ENCODE results near the gene CPN2. TPM values are rescaled to one million over a fixed set of nuclear protein-coding genes. Genes with fewer than 3 reads are reported as not detected.
A peak's percentile ranks its signal among the peaks of the same experiment; 100 is the strongest.

The CPN2 gene
- polyA plus RNA-seq, 2 of the 4 experiments (the other 2 are of a cell fraction): not detected

- CTCF ChIA-PET: interaction anchor here (0.6 to 5.6 kb wide), 28 partner anchors 10 to 568 kb away, joined by 3 to 74 read pairs (median 4); partner anchors contain the start of genes GP5 and LSG1
- DNase-seq (ENCODE audit: low read depth in 1 of 2, low spot score in 1 of 2) (peak; percentile 47 to 82), FAIRE-seq (no peak), ATAC-seq (peak; percentile 87 to 97)
- 1% methylated on average over 25 of the region's 69 CpGs for WGBS (ENCODE audit: missing lambda C conversion rate)
- Histone ChIP-seq H3K4me2 (peak overlapping the region; percentile 82), H3K4me3 (peak overlapping the region; percentile 45), H3K9me3 (no peaks in the 10 kb centered on the region), H3K27ac (peak overlapping the region; percentile 69 to 93), H3K4me1 (peaks cover 25% of the 10 kb centered on the region)
- POLR2A ChIA-PET: interaction anchor here (1.0 to 1.5 kb wide), 3 partner anchors 11 to 250 kb away, joined by 3 to 6 read pairs (median 4); no protein-coding TSS in a partner anchor
- TF ChIP-seq HOXB13 (CRISPR knock-in tag; IDR thresholded peaks at IDR 0.05; ENCODE audit: low read depth): peak; percentile 63; the same call in 1 of the 2 replicates
- 0 out of 2 replicates have a peak, but pooled peaks have one; percentile 28 for TF ChIP-seq NPAS2 (CRISPR knock-in tag; IDR thresholded peaks at IDR 0.05; ENCODE audit: borderline replicate concordance)
- peak; percentile 96 for TF ChIP-seq E2F6 (IDR thresholded peaks at IDR 0.05; ENCODE audit: borderline replicate concordance, low read depth)
- TF ChIP-seq CTCF (IDR thresholded peaks at IDR 0.05): peak; percentile 86
- TF ChIP-seq EHF (CRISPR knock-in tag; IDR thresholded peaks at IDR 0.05): 0 out of 2 replicates have a peak, but pooled peaks have one; percentile 53
- TF ChIP-seq CBX2 (IDR thresholded peaks at IDR 0.05; ENCODE audit: borderline replicate concordance, low read depth): no peak
- TF ChIP-seq, protein P1, sequence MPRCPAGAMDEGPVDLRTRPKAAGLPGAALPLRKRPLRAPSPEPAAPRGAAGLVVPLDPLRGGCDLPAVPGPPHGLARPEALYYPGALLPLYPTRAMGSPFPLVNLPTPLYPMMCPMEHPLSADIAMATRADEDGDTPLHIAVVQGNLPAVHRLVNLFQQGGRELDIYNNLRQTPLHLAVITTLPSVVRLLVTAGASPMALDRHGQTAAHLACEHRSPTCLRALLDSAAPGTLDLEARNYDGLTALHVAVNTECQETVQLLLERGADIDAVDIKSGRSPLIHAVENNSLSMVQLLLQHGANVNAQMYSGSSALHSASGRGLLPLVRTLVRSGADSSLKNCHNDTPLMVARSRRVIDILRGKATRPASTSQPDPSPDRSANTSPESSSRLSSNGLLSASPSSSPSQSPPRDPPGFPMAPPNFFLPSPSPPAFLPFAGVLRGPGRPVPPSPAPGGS (IDR thresholded peaks at IDR 0.05): no peak
- TF ChIP-seq MYC (IDR thresholded peaks at IDR 0.05; ENCODE audit: borderline replicate concordance, low read length): peak; percentile 84; the same call in 1 of the 2 replicates
- TF ChIP-seq JUN (IDR thresholded peaks at IDR 0.05): peak in 1 of 2 experiments; percentile 60; a peak in 2 of 5 replicates
- TF ChIP-seq FOXS1 (CRISPR knock-in tag; IDR thresholded peaks at IDR 0.05): no peak
- TF ChIP-seq GATA3 (IDR thresholded peaks at IDR 0.05; ENCODE audit: borderline replicate concordance): 0 out of 2 replicates have a peak, but pooled peaks have one; percentile 12
- peak; percentile 76 for TF ChIP-seq SMC3 (IDR thresholded peaks at IDR 0.05)
- TF ChIP-seq CEBPB (IDR thresholded peaks at IDR 0.05): peak; percentile 60 to 72; a peak in 3 of 4 replicates
- 0 out of 2 replicates have a peak, but pooled peaks have one; percentile 43 for TF ChIP-seq KDM5A (IDR thresholded peaks at IDR 0.05)
- TF ChIP-seq RAD21 (conservative IDR thresholded peaks at IDR 0.05 in 1 of 2, IDR thresholded peaks at IDR 0.05 in 1 of 2): peak; percentile 90 to 95
- TF ChIP-seq, protein P2, sequence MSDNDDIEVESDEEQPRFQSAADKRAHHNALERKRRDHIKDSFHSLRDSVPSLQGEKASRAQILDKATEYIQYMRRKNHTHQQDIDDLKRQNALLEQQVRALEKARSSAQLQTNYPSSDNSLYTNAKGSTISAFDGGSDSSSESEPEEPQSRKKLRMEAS (IDR thresholded peaks at IDR 0.05): peak; percentile 98
- peak; percentile 68 for TF ChIP-seq HOXB5 (CRISPR knock-in tag; IDR thresholded peaks at IDR 0.05)
- no peak for TF ChIP-seq KDM1A (IDR thresholded peaks at IDR 0.05; ENCODE audit: low read depth)
Observed at GRCh38 chr3:194333212-194333980, 17.7 kb downstream of the CPN2 start.

DNA sequence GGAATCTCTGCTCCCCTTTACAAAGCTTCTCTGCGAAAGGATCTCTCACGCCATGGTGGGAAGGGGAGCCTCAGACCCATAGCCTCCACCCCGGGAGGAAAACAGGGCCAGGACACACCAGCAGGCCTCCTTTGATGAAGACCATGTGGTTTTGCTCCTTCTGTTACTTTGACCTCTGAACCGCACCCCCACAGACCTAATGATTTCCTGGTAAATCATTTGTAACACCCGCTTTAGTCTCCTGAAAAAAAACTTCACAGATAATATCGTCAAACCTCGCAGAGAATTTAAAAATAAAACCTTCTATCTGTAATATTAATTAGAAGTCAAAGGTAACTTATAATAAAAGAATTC is 18.3 kb downstream of the CPN2 start:
- POLR2A ChIA-PET: interaction anchor here (1.5 kb wide), 1 partner anchor 10 kb away, joined by 6 read pairs; no protein-coding TSS in a partner anchor
- ATAC-seq: no peak
- no peak for FAIRE-seq
- no peak for DNase-seq (ENCODE audit: low read depth in 1 of 2, low spot score in 1 of 2)
- Histone ChIP-seq H3K27ac (peak overlapping the region; percentile 68 to 69), H3K4me1 (peaks cover 25% of the 10 kb centered on the region), H3K9me3 (no peaks in the 10 kb centered on the region), H3K4me2 (peak overlapping the region; percentile 82), H3K4me3 (no peak overlapping the region; the same call in 1 of the 3 replicates)
- CTCF ChIA-PET: interaction anchor here (0.9 to 5.6 kb wide), 15 partner anchors 9 to 554 kb away, joined by 3 to 74 read pairs (median 4); partner anchors contain the start of gene LSG1
- TF ChIP-seq RARB (CRISPR knock-in tag; IDR thresholded peaks at IDR 0.05) (no peak), ZSCAN20 (CRISPR knock-in tag; IDR thresholded peaks at IDR 0.05) (no peak), RFX5 (IDR thresholded peaks at IDR 0.05) (no peak), ZFP36 (IDR thresholded peaks at IDR 0.05; ENCODE audit: borderline replicate concordance, partially characterized antibody) (no peak), KDM1A (IDR thresholded peaks at IDR 0.05; ENCODE audit: low read depth) (no peak), TP53 (CRISPR knock-in tag; IDR thresholded peaks at IDR 0.05) (no peak), ELK1 (IDR thresholded peaks at IDR 0.05; ENCODE audit: low read depth, low read length) (no peak), EP300 (IDR thresholded peaks at IDR 0.05) (no peak), SREBF2 (IDR thresholded peaks at IDR 0.05) (no peak), MAFK (IDR thresholded peaks at IDR 0.05; ENCODE audit: partially characterized antibody) (no peak), EHMT2 (IDR thresholded peaks at IDR 0.05; ENCODE audit: low read depth) (no peak), SMC3 (IDR thresholded peaks at IDR 0.05) (no peak), CBX2 (IDR thresholded peaks at IDR 0.05; ENCODE audit: borderline replicate concordance, low read depth) (no peak), TFCP2L1 (CRISPR knock-in tag; IDR thresholded peaks at IDR 0.05) (no peak)
- 77% methylated on average over 7 of the region's 7 CpGs for WGBS (ENCODE audit: missing lambda C conversion rate)
